HPDE6-E6E7 (cell line): ENCODE measurements around the gene DNAH1.

Experiments
- DNase-seq: peaks from one replicate; pipeline ENCODE4 v3.0.0; 2011; ENCODE audit warnings: missing footprints; ENCODE audit errors: extremely low spot score

The DNAH1 gene

GRCh38 chr3:52387481-52387880 is 71.4 kb downstream of the DNAH1 start:
- no peak for DNase-seq

- no peak for DNase-seq
Observed at GRCh38 chr3:52388348-52388821, 72.3 kb downstream of the DNAH1 start.

GRCh38 chr3:52388933-52389332 is 72.8 kb downstream of the DNAH1 start:
- no peak for DNase-seq

- no peak for DNase-seq
Observed at GRCh38 chr3:52391096-52391495, 75.0 kb downstream of the DNAH1 start.

- DNase-seq = no peak
Observed at GRCh38 chr3:52392216-52392930, 76.3 kb downstream of the DNAH1 start.

GRCh38 chr3:52393131-52393807 is 77.2 kb downstream of the DNAH1 start:
- no peak for DNase-seq

GRCh38 chr3:52393959-52394670 is 78.0 kb downstream of the DNAH1 start:
- no peak for DNase-seq

- no peak for DNase-seq
Observed at GRCh38 chr3:52394751-52395502, 78.8 kb downstream of the DNAH1 start.

GRCh38 chr3:52395503-52395865 is 79.4 kb downstream of the DNAH1 start:
- DNase-seq = no peak

- no peak for DNase-seq
Observed at GRCh38 chr3:52396011-52396906, 80.1 kb downstream of the DNAH1 start.

GRCh38 chr3:52396907-52397591 is 80.9 kb downstream of the DNAH1 start:
- no peak for DNase-seq

GRCh38 chr3:52397676-52398399 is 81.7 kb downstream of the DNAH1 start:
- no peak for DNase-seq

GRCh38 chr3:52398670-52399081 is 82.6 kb downstream of the DNAH1 start:
- no peak for DNase-seq

GRCh38 chr3:52399131-52399530 is 83.0 kb downstream of the DNAH1 start:
- DNase-seq = no peak

GRCh38 chr3:52399593-52399992 is 83.5 kb downstream of the DNAH1 start:
- DNase-seq = no peak

GRCh38 chr3:52400275-52400793 is 84.2 kb downstream of the DNAH1 start:
- DNase-seq = no peak

GRCh38 chr3:52401021-52401420 is 84.9 kb downstream of the DNAH1 start:
- DNase-seq = no peak

GRCh38 chr3:52401551-52401950 is 85.4 kb downstream of the DNAH1 start:
- no peak for DNase-seq

GRCh38 chr3:52402101-52402521 is 86.0 kb downstream of the DNAH1 start:
- no peak for DNase-seq
